HCT116 (cell line): Measurements from ENCODE around the gene PDIK1L. TPM values are rescaled to one million over a fixed set of nuclear protein-coding genes. Genes with fewer than 3 reads are reported as not detected.

Experiments used
- ATAC-seq: fragments of 200-7000 bp; cut with Tn5 transposase; 2 replicates; pipeline ENCODE4 v1.9.1; 2020; ENCODE audit warnings: mild to moderate bottlenecking, moderate library complexity
- BruUV-seq: library from RNA; stranded (reverse); fragments of 400-500 nt; replicated peaks from 2 replicates; lab custom pipeline; 2021; lab: Mats Ljungman, UMichigan
- CTCF ChIA-PET: fragments of 300-600 bp; sonication (Branson Sonifier 250); formaldehyde crosslinking; loops from one replicate; lab custom pipeline; 2021; ENCODE audit warnings: antibody characterized with exemption; lab: Charles Lee
- POLR2A ChIA-PET: fragments of 300-600, 350-600 bp; sonication (Branson Sonifier 250); formaldehyde crosslinking; loops from one replicate; lab custom pipeline; 2021; ENCODE audit warnings: antibody characterized with exemption; lab: Charles Lee
- RAD21 ChIA-PET, 2 experiments: fragments of 300-600 bp; sonication (Branson Sonifier 250); formaldehyde crosslinking; loops; one replicate each; lab custom pipeline; 2023; ENCODE audit warnings: low total read pairs in 2 of 2; ENCODE audit not compliant: uncharacterized antibody in 2 of 2, unreplicated experiment in 2 of 2, low non-redundant PET in 1 of 2; lab: Charles Lee
- DNase-seq: peaks from one replicate; pipeline ENCODE4 v3.0.0-alpha.2; 2010; ENCODE audit warnings: low read depth, low spot score
- H2AFZ ChIP-seq: fragments of 200-600 bp; shearing (Covaris generic), sonication (generic); 2 replicates; pipeline ENCODE4 v1.6.1; 2017; ENCODE audit warnings: low read depth, mixed run types, mixed read lengths, antibody characterized with exemption, low read length; ENCODE audit not compliant: poor library complexity, severe bottlenecking
- H3K27ac ChIP-seq: 2 replicates; pipeline ENCODE4 v1.5.1; 2012; ENCODE audit warnings: low read depth, low read length
- H3K27me3 ChIP-seq: fragments of 200-600 bp; sonication (generic); 2 replicates; pipeline ENCODE4 v1.6.1; 2016; ENCODE audit warnings: mixed run types, low read length, mixed read lengths; ENCODE audit not compliant: insufficient read depth
- H3K36me3 ChIP-seq, 2 experiments: fragments of 200-500 bp in 1 of 2; fragments of 200-600 bp in 1 of 2; sonication (Bioruptor generic) in 1 of 2; sonication (generic) in 1 of 2; 2 replicates each; pipeline versions ENCODE4 v1.5.1 to v1.6.1; 2014 to 2016; ENCODE audit warnings: low read length in 2 of 2, inconsistent platforms in 1 of 2, mixed read lengths in 1 of 2, mixed run types in 1 of 2; ENCODE audit not compliant: insufficient read depth in 2 of 2, control insufficient read depth in 1 of 2
- H3K4me1 ChIP-seq, 2 experiments: fragments of 200-600 bp in 1 of 2; sonication (generic) in 1 of 2; 2 replicates each; pipeline versions ENCODE4 v1.5.1 to v1.6.1; 2012 to 2017; ENCODE audit warnings: low read length in 2 of 2, inconsistent platforms in 1 of 2, mild to moderate bottlenecking in 1 of 2, mixed read lengths in 1 of 2, mixed run types in 1 of 2, moderate library complexity in 1 of 2; ENCODE audit not compliant: insufficient read depth in 2 of 2, control insufficient read depth in 1 of 2
- H3K4me2 ChIP-seq: fragments of 200-600 bp; sonication (generic); 2 replicates; pipeline ENCODE4 v1.6.1; 2017; ENCODE audit warnings: mixed run types, low read length, mixed read lengths
- H3K4me3 ChIP-seq, 2 experiments: fragments of 200-600 bp in 1 of 2; sonication (generic) in 1 of 2; replicated peaks in 1 of 2; 2 replicates each; pipeline ENCODE4 v1.5.1; 2011 to 2016; ENCODE audit warnings: low read length in 2 of 2, control low read depth in 1 of 2, low read depth in 1 of 2, mild to moderate bottlenecking in 1 of 2, mixed read lengths in 1 of 2, mixed run types in 1 of 2
- H3K79me2 ChIP-seq: fragments of 200-600 bp; sonication (generic); 2 replicates; pipeline ENCODE4 v1.6.1; 2017; ENCODE audit warnings: mild to moderate bottlenecking, mixed run types, low read length, moderate library complexity, mixed read lengths; ENCODE audit not compliant: insufficient read depth
- H3K9ac ChIP-seq: fragments of 200-600 bp; sonication (generic); 2 replicates; pipeline ENCODE4 v1.6.1; 2016; ENCODE audit warnings: low read length, mixed read lengths
- H3K9me2 ChIP-seq: fragments of 200-600 bp; sonication (generic), shearing (Covaris generic); 2 replicates; pipeline ENCODE4 v1.6.1; 2017; ENCODE audit warnings: mixed run types, mild to moderate bottlenecking, moderate library complexity; ENCODE audit not compliant: insufficient read depth
- H3K9me3 ChIP-seq, 2 experiments: fragments of 200-500 bp in 1 of 2; fragments of 200-600 bp in 1 of 2; sonication (Bioruptor generic) in 1 of 2; sonication (generic) in 1 of 2; 2 replicates each; pipeline ENCODE4 v1.6.1; 2014 to 2017; ENCODE audit warnings: low read length in 2 of 2, mixed read lengths in 2 of 2, inconsistent platforms in 1 of 2, low read depth in 1 of 2, mild to moderate bottlenecking in 1 of 2, mixed run types in 1 of 2, moderate library complexity in 1 of 2; ENCODE audit not compliant: control insufficient read depth in 1 of 2, insufficient read depth in 1 of 2
- H4K20me1 ChIP-seq: fragments of 200-600 bp; sonication (generic), shearing (Covaris generic); 2 replicates; pipeline ENCODE4 v1.6.1; 2017; ENCODE audit warnings: mixed run types, mild to moderate bottlenecking, moderate library complexity; ENCODE audit not compliant: insufficient read depth
- EGR1 ChIP-seq: IDR thresholded peaks from 2 replicates; pipeline ENCODE4 v1.6.1; 2012; ENCODE audit warnings: low read depth
- ELF1 ChIP-seq: IDR thresholded peaks from 2 replicates; pipeline ENCODE4 v1.6.1; 2012; ENCODE audit warnings: low read depth, borderline replicate concordance
- EZH2 ChIP-seq: fragments of 200-600 bp; sonication (generic); IDR thresholded peaks from 2 replicates; pipeline ENCODE4 v1.6.1; 2017; ENCODE audit warnings: antibody characterized with exemption, mixed run types
- FOSL1 ChIP-seq: IDR thresholded peaks from 2 replicates; pipeline ENCODE4 v1.6.1; 2012; ENCODE audit warnings: low read depth
- POLR2A ChIP-seq: IDR thresholded peaks from 2 replicates; pipeline ENCODE4 v1.7.0; 2011; ENCODE audit warnings: borderline replicate concordance; ENCODE audit not compliant: insufficient read depth, insufficient read length; ENCODE audit errors: extremely low read depth
- POLR2AphosphoS5 ChIP-seq: IDR thresholded peaks from 2 replicates; pipeline ENCODE4 v1.6.1; 2011; ENCODE audit warnings: mild to moderate bottlenecking, low read depth, low read length, moderate library complexity
- RAD21 ChIP-seq: IDR thresholded peaks from 2 replicates; pipeline ENCODE4 v1.6.1; 2012; ENCODE audit warnings: low read depth, mild to moderate bottlenecking
- SRF ChIP-seq: IDR thresholded peaks from 2 replicates; pipeline ENCODE4 v1.6.1; 2012; ENCODE audit warnings: low read depth
- TCF7L2 ChIP-seq: IDR thresholded peaks from 2 replicates; pipeline ENCODE4 v1.7.0; 2011; ENCODE audit warnings: borderline replicate concordance, inconsistent platforms; ENCODE audit not compliant: insufficient read depth, insufficient read length; ENCODE audit errors: extremely low read depth
- ZFX ChIP-seq: fragments of 450-650 bp; IDR thresholded peaks from 2 replicates; pipeline ENCODE4 v1.6.1; 2017
- ZNF274 ChIP-seq: fragments of 200-500 bp; sonication (Bioruptor generic); IDR thresholded peaks from 2 replicates; pipeline ENCODE4 v1.6.1; 2014; ENCODE audit warnings: mild to moderate bottlenecking, low read depth, low read length, inconsistent platforms
- intact Hi-C: fragments of 100-400 bp; cut with micrococcal nuclease; formaldehyde crosslinking; loops from 2 replicates; pipeline ENCODE4 v1.10.0; 2022
- total RNA-seq: library from RNA; stranded (reverse); gene quantifications from one replicate; pipeline ENCODE4 v1.2.1, GENCODE V29; 2021; ENCODE audit not compliant: unreplicated experiment
- TF ChIP-seq, protein P1 (sequence below): IDR thresholded peaks from 2 replicates; pipeline ENCODE4 v1.6.1; 2012; ENCODE audit warnings: low read depth
- TF ChIP-seq, protein P2 (sequence below), 3 experiments: fragments of 200-600 bp in 1 of 3; sonication (generic) in 1 of 3; IDR thresholded peaks in 2 of 3; conservative IDR thresholded peaks in 1 of 3; 2 replicates each; pipeline ENCODE4 v1.5.1; 2012 to 2017; ENCODE audit warnings: low read depth in 2 of 3, low read length in 2 of 3, antibody characterized with exemption in 1 of 3, borderline replicate concordance in 1 of 3, control low read depth in 1 of 3, mild to moderate bottlenecking in 1 of 3, mixed read lengths in 1 of 3, mixed run types in 1 of 3, moderate library complexity in 1 of 3; ENCODE audit not compliant: insufficient read depth in 1 of 3

PDIK1L gene
- total RNA-seq, 1 experiment from 2014 or later, result 8.8 TPM

DNA sequence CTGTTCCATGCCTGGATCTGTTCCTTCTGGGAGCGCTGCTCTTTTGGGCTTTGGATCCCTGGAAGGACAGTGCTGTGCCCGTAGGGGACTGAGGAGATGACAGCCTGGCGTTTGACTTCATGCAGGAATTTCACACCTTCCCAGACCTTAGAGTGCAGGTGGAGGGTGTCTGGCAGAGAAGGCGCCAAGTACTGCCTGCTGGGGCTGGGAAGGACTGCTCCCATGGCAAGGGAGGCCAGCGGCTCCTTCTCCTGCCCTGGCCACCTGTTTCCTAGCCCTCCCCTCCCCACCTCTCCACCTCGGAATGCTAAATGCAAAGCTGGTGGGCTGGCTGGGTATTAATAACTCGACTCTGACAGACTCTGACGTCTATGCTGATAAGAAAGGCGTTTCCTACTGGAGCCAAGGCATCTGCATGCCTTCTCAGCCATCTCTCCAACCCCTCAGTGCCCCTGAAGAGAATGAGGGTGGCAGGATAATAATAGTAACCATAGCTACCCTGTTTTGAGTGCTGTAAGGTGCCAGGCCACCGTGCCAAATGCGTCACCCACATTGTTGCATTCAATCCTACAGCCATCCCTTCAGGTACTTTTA, 17.5 kb upstream of the PDIK1L start:
- intact Hi-C loops, result no loop called here
- POLR2A ChIA-PET, result no interaction called here
- H2AFZ ChIP-seq, result no peak overlapping the region
- H3K79me2 ChIP-seq, result no peaks in the 10 kb centered on the region
- CTCF ChIA-PET, result no interaction called here
- no peak for ATAC-seq
- H3K4me1 ChIP-seq, result no peaks in the 10 kb centered on the region
- no peak for TF ChIP-seq EGR1
- TF ChIP-seq TCF7L2, result no peak
- TF ChIP-seq, protein P1, sequence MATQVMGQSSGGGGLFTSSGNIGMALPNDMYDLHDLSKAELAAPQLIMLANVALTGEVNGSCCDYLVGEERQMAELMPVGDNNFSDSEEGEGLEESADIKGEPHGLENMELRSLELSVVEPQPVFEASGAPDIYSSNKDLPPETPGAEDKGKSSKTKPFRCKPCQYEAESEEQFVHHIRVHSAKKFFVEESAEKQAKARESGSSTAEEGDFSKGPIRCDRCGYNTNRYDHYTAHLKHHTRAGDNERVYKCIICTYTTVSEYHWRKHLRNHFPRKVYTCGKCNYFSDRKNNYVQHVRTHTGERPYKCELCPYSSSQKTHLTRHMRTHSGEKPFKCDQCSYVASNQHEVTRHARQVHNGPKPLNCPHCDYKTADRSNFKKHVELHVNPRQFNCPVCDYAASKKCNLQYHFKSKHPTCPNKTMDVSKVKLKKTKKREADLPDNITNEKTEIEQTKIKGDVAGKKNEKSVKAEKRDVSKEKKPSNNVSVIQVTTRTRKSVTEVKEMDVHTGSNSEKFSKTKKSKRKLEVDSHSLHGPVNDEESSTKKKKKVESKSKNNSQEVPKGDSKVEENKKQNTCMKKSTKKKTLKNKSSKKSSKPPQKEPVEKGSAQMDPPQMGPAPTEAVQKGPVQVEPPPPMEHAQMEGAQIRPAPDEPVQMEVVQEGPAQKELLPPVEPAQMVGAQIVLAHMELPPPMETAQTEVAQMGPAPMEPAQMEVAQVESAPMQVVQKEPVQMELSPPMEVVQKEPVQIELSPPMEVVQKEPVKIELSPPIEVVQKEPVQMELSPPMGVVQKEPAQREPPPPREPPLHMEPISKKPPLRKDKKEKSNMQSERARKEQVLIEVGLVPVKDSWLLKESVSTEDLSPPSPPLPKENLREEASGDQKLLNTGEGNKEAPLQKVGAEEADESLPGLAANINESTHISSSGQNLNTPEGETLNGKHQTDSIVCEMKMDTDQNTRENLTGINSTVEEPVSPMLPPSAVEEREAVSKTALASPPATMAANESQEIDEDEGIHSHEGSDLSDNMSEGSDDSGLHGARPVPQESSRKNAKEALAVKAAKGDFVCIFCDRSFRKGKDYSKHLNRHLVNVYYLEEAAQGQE, result no peak
- no peak for TF ChIP-seq RAD21
- TF ChIP-seq POLR2A, result no peak
- no peak for TF ChIP-seq ZNF274
- no peak for TF ChIP-seq EZH2
- TF ChIP-seq, protein P2, sequence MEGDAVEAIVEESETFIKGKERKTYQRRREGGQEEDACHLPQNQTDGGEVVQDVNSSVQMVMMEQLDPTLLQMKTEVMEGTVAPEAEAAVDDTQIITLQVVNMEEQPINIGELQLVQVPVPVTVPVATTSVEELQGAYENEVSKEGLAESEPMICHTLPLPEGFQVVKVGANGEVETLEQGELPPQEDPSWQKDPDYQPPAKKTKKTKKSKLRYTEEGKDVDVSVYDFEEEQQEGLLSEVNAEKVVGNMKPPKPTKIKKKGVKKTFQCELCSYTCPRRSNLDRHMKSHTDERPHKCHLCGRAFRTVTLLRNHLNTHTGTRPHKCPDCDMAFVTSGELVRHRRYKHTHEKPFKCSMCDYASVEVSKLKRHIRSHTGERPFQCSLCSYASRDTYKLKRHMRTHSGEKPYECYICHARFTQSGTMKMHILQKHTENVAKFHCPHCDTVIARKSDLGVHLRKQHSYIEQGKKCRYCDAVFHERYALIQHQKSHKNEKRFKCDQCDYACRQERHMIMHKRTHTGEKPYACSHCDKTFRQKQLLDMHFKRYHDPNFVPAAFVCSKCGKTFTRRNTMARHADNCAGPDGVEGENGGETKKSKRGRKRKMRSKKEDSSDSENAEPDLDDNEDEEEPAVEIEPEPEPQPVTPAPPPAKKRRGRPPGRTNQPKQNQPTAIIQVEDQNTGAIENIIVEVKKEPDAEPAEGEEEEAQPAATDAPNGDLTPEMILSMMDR (IDR thresholded peaks at IDR 0.05 in 2 of 3, conservative IDR thresholded peaks at IDR 0.05 in 1 of 3; ENCODE audit: borderline replicate concordance in 1 of 3, insufficient read depth in 1 of 3, low read depth in 2 of 3, low read length in 2 of 3), result no peak
- no peak for TF ChIP-seq SRF
- no peak for TF ChIP-seq ZFX
- no peak for TF ChIP-seq ELF1
- no peak for TF ChIP-seq FOSL1
- no peak for TF ChIP-seq POLR2AphosphoS5
- TF ChIP-seq, all 23 proteins: peak for 0
- H3K9ac ChIP-seq, result no peak overlapping the region
- RAD21 ChIA-PET, result no interaction called here
- no TSS peak for BruUV-seq
- H3K9me3 ChIP-seq, result no peaks in the 10 kb centered on the region
- no peaks in the 10 kb centered on the region for H3K36me3 ChIP-seq
- no peak overlapping the region for H3K4me3 ChIP-seq
- H3K27ac ChIP-seq, result no peak overlapping the region
- H4K20me1 ChIP-seq, result no peaks in the 10 kb centered on the region
- H3K27me3 ChIP-seq, result no peaks in the 10 kb centered on the region
- DNase-seq, result no peak
- H3K4me2 ChIP-seq, result no peak overlapping the region
- no peaks in the 10 kb centered on the region for H3K9me2 ChIP-seq
